Neuronal stem cell (in vitro differentiated cells): ENCODE data around the gene GALNT17.

Source experiments
- DNase-seq: peaks from one replicate; pipeline ENCODE4 v3.0.0-alpha.2; 2013; ENCODE audit warnings: low spot score
- H2AFZ ChIP-seq: one replicate; pipeline ENCODE4 v1.6.1; 2013; ENCODE audit warnings: mild to moderate bottlenecking, low read length, inconsistent platforms
- H2AK5ac ChIP-seq: 2 replicates; pipeline ENCODE4 v1.6.1; 2013; ENCODE audit warnings: low read depth, mild to moderate bottlenecking, inconsistent platforms, low read length, moderate library complexity, mixed read lengths
- H2BK120ac ChIP-seq: 2 replicates; pipeline ENCODE4 v1.6.1; 2013; ENCODE audit warnings: low read depth, mild to moderate bottlenecking, inconsistent platforms, low read length, moderate library complexity, mixed read lengths
- H2BK12ac ChIP-seq: one replicate; pipeline ENCODE4 v1.6.1; 2013; ENCODE audit warnings: low read length, inconsistent platforms
- H2BK15ac ChIP-seq: 2 replicates; pipeline ENCODE4 v1.6.1; 2013; ENCODE audit warnings: mild to moderate bottlenecking, low read length, inconsistent platforms, mixed read lengths
- H2BK5ac ChIP-seq: one replicate; pipeline ENCODE4 v1.6.1; 2013; ENCODE audit warnings: inconsistent platforms, mild to moderate bottlenecking, low read length, moderate library complexity
- H3K14ac ChIP-seq: one replicate; pipeline ENCODE4 v1.6.1; 2013; ENCODE audit warnings: low read length, inconsistent platforms
- H3K18ac ChIP-seq: 2 replicates; pipeline ENCODE4 v1.6.1; 2013; ENCODE audit warnings: low read length, inconsistent platforms
- H3K23ac ChIP-seq: 2 replicates; pipeline ENCODE4 v1.6.1; 2013; ENCODE audit warnings: low read depth, mild to moderate bottlenecking, mixed read lengths, low read length, inconsistent platforms; ENCODE audit not compliant: poor library complexity
- H3K27ac ChIP-seq: replicated peaks from 3 replicates; pipeline ENCODE4 v1.5.1; 2013; ENCODE audit warnings: low read length, inconsistent platforms
- H3K27me3 ChIP-seq, 3 experiments: 2 replicates each; pipeline ENCODE4 v1.6.1; 2013; ENCODE audit warnings: low read length in 3 of 3, mild to moderate bottlenecking in 2 of 3, inconsistent platforms in 1 of 3, low read depth in 1 of 3, mixed read lengths in 1 of 3, moderate library complexity in 1 of 3; ENCODE audit not compliant: control insufficient read depth in 3 of 3, insufficient read depth in 3 of 3
- H3K36me3 ChIP-seq, 2 donors: replicated peaks in 1 of 2; 2 replicates each; pipeline ENCODE4 v1.6.1; 2013; ENCODE audit warnings: low read length in 2 of 2; ENCODE audit not compliant: control insufficient read depth in 2 of 2, insufficient read depth in 2 of 2
- H3K4ac ChIP-seq: 2 replicates; pipeline ENCODE4 v1.6.1; 2013; ENCODE audit warnings: inconsistent platforms, mild to moderate bottlenecking, low read length, moderate library complexity
- H3K4me1 ChIP-seq, 2 donors: 1 replicate in 1 of 2; 2 replicates in 1 of 2; pipeline ENCODE4 v1.6.1; 2013; ENCODE audit warnings: low read length in 2 of 2, low read depth in 1 of 2; ENCODE audit not compliant: control insufficient read depth in 2 of 2, insufficient read depth in 1 of 2
- H3K4me2 ChIP-seq: one replicate; pipeline ENCODE4 v1.6.1; 2013; ENCODE audit warnings: mild to moderate bottlenecking, low read length, inconsistent platforms; ENCODE audit not compliant: insufficient read depth, poor library complexity, severe bottlenecking
- H3K4me3 ChIP-seq, 2 donors: 2 replicates each; pipeline ENCODE4 v1.5.1; 2013; ENCODE audit warnings: low read length in 2 of 2, mild to moderate bottlenecking in 2 of 2, inconsistent platforms in 1 of 2, moderate library complexity in 1 of 2
- H3K79me1 ChIP-seq: one replicate; pipeline ENCODE4 v1.6.1; 2013; ENCODE audit warnings: low read depth, mild to moderate bottlenecking, inconsistent platforms, low read length, moderate library complexity
- H3K9ac ChIP-seq: one replicate; pipeline ENCODE4 v1.6.1; 2013; ENCODE audit warnings: mild to moderate bottlenecking, low read depth, low read length, inconsistent platforms; ENCODE audit not compliant: poor library complexity
- H3K9me3 ChIP-seq, 2 donors: replicated peaks in 1 of 2; 2 replicates each; pipeline versions ENCODE3 to v1.6.1; 2013; ENCODE audit warnings: low read length in 2 of 2, mild to moderate bottlenecking in 2 of 2, inconsistent platforms in 1 of 2, low read depth in 1 of 2, mixed read lengths in 1 of 2, moderate library complexity in 1 of 2; ENCODE audit not compliant: control insufficient read depth in 2 of 2, insufficient read depth in 1 of 2
- H4K8ac ChIP-seq: one replicate; pipeline ENCODE4 v1.6.1; 2013; ENCODE audit warnings: low read depth, mild to moderate bottlenecking, inconsistent platforms, low read length, moderate library complexity
- H4K91ac ChIP-seq: one replicate; pipeline ENCODE4 v1.6.1; 2013; ENCODE audit warnings: low read length, low read depth, mild to moderate bottlenecking, inconsistent platforms; ENCODE audit not compliant: poor library complexity
- WGBS, 2 donors: extraction: QIAGEN DNeasy Blood & Tissue Kit; methylation state at CpG; one replicate each; pipeline ENCODE4 v1.1.7; 2013; ENCODE audit warnings: missing lambda C conversion rate in 2 of 2, mixed read lengths in 1 of 2; ENCODE audit not compliant: insufficient read length in 2 of 2, insufficient replicate concordance in 1 of 2; ENCODE audit errors: extremely low coverage in 2 of 2; 5-methylcytosine and 5-hydroxymethylcytosine counted together

GALNT17 gene

DNA sequence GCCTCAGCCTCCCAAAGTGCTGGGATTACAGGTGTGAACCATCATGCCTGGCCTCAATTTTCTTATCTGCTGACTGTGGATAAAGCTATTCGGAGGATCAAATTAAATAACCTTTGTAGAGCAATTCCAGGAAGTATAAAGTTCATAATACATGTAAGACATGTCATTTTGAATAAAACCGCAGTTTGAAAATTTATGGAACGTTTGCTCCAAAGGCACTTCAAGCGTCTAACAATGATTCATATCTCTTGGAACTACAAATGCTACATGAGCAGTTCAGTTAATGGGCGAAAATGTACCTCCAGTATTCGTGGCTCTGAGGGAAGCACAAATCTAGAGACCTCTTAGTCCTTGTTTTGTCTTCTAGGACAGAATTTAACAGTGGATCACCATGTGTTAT lies 190.3 kb downstream of the GALNT17 start:
- Histone ChIP-seq H3K4me1 (peaks cover 6 to 17% of the 10 kb centered on the region in 2 donors), H3K18ac (no peak overlapping the region), H4K91ac (no peak overlapping the region)

DNA sequence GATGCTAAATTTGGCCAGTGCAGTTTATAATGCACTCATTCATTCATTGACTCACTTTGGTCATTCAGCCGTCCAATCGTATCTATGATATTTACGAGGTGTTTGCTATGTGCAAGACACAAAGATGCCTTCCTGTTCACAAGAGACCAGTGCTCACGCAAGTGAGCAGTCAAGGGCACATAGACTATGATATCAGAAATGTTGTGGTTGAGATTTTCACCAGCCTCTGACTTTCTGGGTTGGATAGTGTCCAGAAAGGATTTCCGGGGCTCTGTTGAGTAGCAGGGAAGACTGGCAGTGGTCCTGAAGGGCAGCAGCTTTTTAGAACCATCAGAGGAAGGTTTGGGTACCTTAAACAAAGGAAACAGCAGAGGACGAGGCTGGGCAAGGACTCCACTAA lies 191.8 kb downstream of the GALNT17 start:
- Histone ChIP-seq H4K91ac (no peak overlapping the region), H3K4me2 (no peak overlapping the region), H3K36me3 (no peaks in the 10 kb centered on the region), H3K4me1 (peaks cover 10 to 21% of the 10 kb centered on the region in 2 donors), H3K9me3 (peaks cover 0 to 13% of the 10 kb centered on the region in 2 donors), H2AFZ (no peak overlapping the region), H3K14ac (no peak overlapping the region), H3K27me3 (no peaks in the 10 kb centered on the region), H3K9ac (no peak overlapping the region), H3K18ac (no peak overlapping the region), H3K4ac (no peak overlapping the region), H3K79me1 (no peaks in the 10 kb centered on the region), H4K8ac (no peak overlapping the region), H2BK120ac (no peak overlapping the region), H2BK5ac (no peak overlapping the region), H3K23ac (no peak overlapping the region), H2BK15ac (no peak overlapping the region), H2BK12ac (no peak overlapping the region), H2AK5ac (no peak overlapping the region), H3K4me3 (no peak overlapping the region), H3K27ac (no peak overlapping the region)
- no peak for DNase-seq
- no CpG with 5 or more reads among the region's 6 CpGs for WGBS, 2 donors

More for the DNA sequence above, 190.3 kb downstream of the GALNT17 start:
- Histone ChIP-seq H3K9me3 (peaks cover 0 to 6% of the 10 kb centered on the region in 2 donors), H2BK12ac (no peak overlapping the region), H2AK5ac (no peak overlapping the region), H3K9ac (no peak overlapping the region), H2BK15ac (no peak overlapping the region), H3K14ac (no peak overlapping the region), H3K79me1 (no peaks in the 10 kb centered on the region), H3K23ac (no peak overlapping the region), H2BK5ac (no peak overlapping the region), H3K4me3 (no peak overlapping the region), H3K27ac (no peak overlapping the region), H3K27me3 (no peaks in the 10 kb centered on the region), H2AFZ (no peak overlapping the region), H3K36me3 (no peaks in the 10 kb centered on the region), H3K4ac (no peak overlapping the region), H2BK120ac (no peak overlapping the region), H3K4me2 (no peak overlapping the region), H4K8ac (no peak overlapping the region)
- no peak for DNase-seq
- no CpG with 5 or more reads among the region's 6 CpGs for WGBS, 2 donors

GRCh38 chr7:71325151-71325550 lies 193.2 kb downstream of the GALNT17 start:
- H3K18ac ChIP-seq = no peak overlapping the region
- peaks cover 15 to 25% of the 10 kb centered on the region in 2 donors for H3K4me1 ChIP-seq
- H2BK5ac ChIP-seq = no peak overlapping the region
- no peak overlapping the region for H3K9ac ChIP-seq
- H3K23ac ChIP-seq = no peak overlapping the region
- no peak overlapping the region for H3K4me3 ChIP-seq
- H3K36me3 ChIP-seq = no peaks in the 10 kb centered on the region
- H4K8ac ChIP-seq = no peak overlapping the region
- no peak overlapping the region for H3K14ac ChIP-seq
- no peak overlapping the region for H3K27ac ChIP-seq
- H2AK5ac ChIP-seq = no peak overlapping the region
- no peak overlapping the region for H2BK15ac ChIP-seq
- H3K9me3 ChIP-seq = peaks cover 0 to 13% of the 10 kb centered on the region in 2 donors
- no peak overlapping the region for H2BK120ac ChIP-seq
- H2AFZ ChIP-seq = no peak overlapping the region
- H3K27me3 ChIP-seq = no peaks in the 10 kb centered on the region
- no peak overlapping the region for H3K4me2 ChIP-seq
- H3K79me1 ChIP-seq = no peaks in the 10 kb centered on the region
- H3K4ac ChIP-seq = no peak overlapping the region
- no peak for DNase-seq
- H2BK12ac ChIP-seq = no peak overlapping the region
- no peak overlapping the region for H4K91ac ChIP-seq
- WGBS, 2 donors = no CpG with 5 or more reads among the region's 5 CpGs

DNA sequence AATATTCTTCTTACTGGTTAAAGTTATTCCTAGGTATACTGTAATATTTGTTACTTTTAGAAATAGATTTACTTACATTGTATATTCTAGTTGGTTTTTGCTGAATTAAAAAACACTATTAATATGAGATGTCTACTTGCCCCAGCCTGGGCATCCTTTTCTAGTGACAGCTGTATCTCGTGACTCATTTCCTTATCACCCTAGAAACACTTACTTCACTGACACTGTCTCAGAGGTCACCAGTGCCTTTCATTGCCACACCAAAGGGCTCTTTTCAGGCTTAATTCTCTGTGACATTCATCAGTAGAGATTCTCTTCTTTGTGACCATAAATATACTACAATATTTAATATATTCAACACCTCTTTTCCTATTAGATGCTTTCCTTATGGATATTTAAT lies 194.7 kb downstream of the GALNT17 start:
- Histone ChIP-seq H3K4me1 (peaks cover 17 to 25% of the 10 kb centered on the region in 2 donors), H2BK12ac (no peak overlapping the region), H3K27me3 (no peaks in the 10 kb centered on the region), H3K23ac (no peak overlapping the region), H3K27ac (no peak overlapping the region), H3K36me3 (no peaks in the 10 kb centered on the region), H3K9me3 (peaks cover 0 to 13% of the 10 kb centered on the region in 2 donors), H2AK5ac (no peak overlapping the region), H3K9ac (no peak overlapping the region), H3K14ac (no peak overlapping the region), H3K4me3 (no peak overlapping the region), H2BK5ac (no peak overlapping the region), H4K91ac (no peak overlapping the region), H3K79me1 (no peaks in the 10 kb centered on the region), H3K18ac (no peak overlapping the region), H2AFZ (no peak overlapping the region), H2BK120ac (no peak overlapping the region), H4K8ac (no peak overlapping the region), H3K4ac (no peak overlapping the region), H2BK15ac (no peak overlapping the region), H3K4me2 (no peak overlapping the region)
- no peak for DNase-seq
- no CpG with 5 or more reads among the region's 1 CpG for WGBS, 2 donors
